ENCODE data around the gene RBM22.

RBM22 gene

GRCh38 chr5:150653145-150653761, 47.6 kb downstream of the RBM22 start:
- DNase-seq (ENCODE audit: extremely low read depth in 1 of 2, low read depth in 1 of 2): no peak

GRCh38 chr5:150651924-150652671, 48.8 kb downstream of the RBM22 start:
- DNase-seq (ENCODE audit: extremely low read depth in 1 of 2, low read depth in 1 of 2): no peak

- DNase-seq (ENCODE audit: extremely low read depth in 1 of 2, low read depth in 1 of 2): no peak
Observed at GRCh38 chr5:150651382-150651781, 49.5 kb downstream of the RBM22 start.

- DNase-seq (ENCODE audit: extremely low read depth in 1 of 2, low read depth in 1 of 2): no peak
Observed at GRCh38 chr5:150650021-150651006, 50.5 kb downstream of the RBM22 start.

GRCh38 chr5:150649108-150650020, 51.5 kb downstream of the RBM22 start:
- DNase-seq (ENCODE audit: extremely low read depth in 1 of 2, low read depth in 1 of 2): no peak

GRCh38 chr5:150648294-150649107, 52.4 kb downstream of the RBM22 start:
- DNase-seq (ENCODE audit: extremely low read depth in 1 of 2, low read depth in 1 of 2): no peak

- DNase-seq (ENCODE audit: extremely low read depth in 1 of 2, low read depth in 1 of 2): no peak
Observed at GRCh38 chr5:150647275-150648251, 53.3 kb downstream of the RBM22 start.

- no peak for DNase-seq (ENCODE audit: extremely low read depth in 1 of 2, low read depth in 1 of 2)
Observed at GRCh38 chr5:150645070-150645700, 55.7 kb downstream of the RBM22 start.

- no peak for DNase-seq (ENCODE audit: extremely low read depth in 1 of 2, low read depth in 1 of 2)
Observed at GRCh38 chr5:150644514-150644913, 56.3 kb downstream of the RBM22 start.

GRCh38 chr5:150644058-150644457, 56.8 kb downstream of the RBM22 start:
- no peak for DNase-seq (ENCODE audit: extremely low read depth in 1 of 2, low read depth in 1 of 2)

GRCh38 chr5:150642991-150643710, 57.7 kb downstream of the RBM22 start:
- DNase-seq (ENCODE audit: extremely low read depth in 1 of 2, low read depth in 1 of 2): no peak

- no peak for DNase-seq (ENCODE audit: extremely low read depth in 1 of 2, low read depth in 1 of 2)
Observed at GRCh38 chr5:150642567-150642927, 58.3 kb downstream of the RBM22 start.

GRCh38 chr5:150641824-150642566, 58.9 kb downstream of the RBM22 start:
- DNase-seq (ENCODE audit: extremely low read depth in 1 of 2, low read depth in 1 of 2): no peak

- DNase-seq (ENCODE audit: extremely low read depth in 1 of 2, low read depth in 1 of 2): no peak
Observed at GRCh38 chr5:150641006-150641570, 59.8 kb downstream of the RBM22 start.

Measured in activated CD8-positive, alpha-beta memory T cell treated with anti-CD3 and anti-CD28 coated beads for 1 hour (primary cell).